Uterus (tissue), 4 donors: ENCODE measurements around the gene PPIC. TPM values are rescaled to one million over a fixed set of nuclear protein-coding genes. Genes with fewer than 3 reads are reported as not detected.

Experiments
- DNase-seq, 2 donors: peaks; one replicate each; pipeline ENCODE4 v3.0.0-alpha.2; 2019 to 2020
- H3K27ac ChIP-seq, 2 donors: fragments of 200-600 bp; sonication (generic); 1 replicate in 1 of 2; 2 replicates in 1 of 2; pipeline ENCODE4 v1.5.1; 2016 to 2018
- H3K27me3 ChIP-seq, 2 donors: fragments of 200-600 bp; sonication (generic); one replicate each; pipeline ENCODE4 v1.5.1; 2018 to 2019; ENCODE audit warnings: control low read depth in 1 of 2
- H3K36me3 ChIP-seq, 2 donors: fragments of 200-600 bp; sonication (generic); one replicate each; pipeline ENCODE4 v1.5.1; 2019; ENCODE audit warnings: control low read depth in 1 of 2
- H3K4me1 ChIP-seq, 2 donors: fragments of 200-600 bp; sonication (generic); one replicate each; pipeline ENCODE4 v1.5.1; 2018 to 2019; ENCODE audit warnings: control low read depth in 1 of 2
- H3K4me3 ChIP-seq, 2 donors: fragments of 200-600 bp; sonication (generic); 1 replicate in 1 of 2; 2 replicates in 1 of 2; pipeline ENCODE4 v1.5.1; 2018 to 2019; ENCODE audit warnings: mild to moderate bottlenecking in 1 of 2
- H3K9me3 ChIP-seq, 2 donors: fragments of 200-600 bp; sonication (generic); one replicate each; pipeline ENCODE4 v1.5.1; 2019; ENCODE audit warnings: control low read depth in 1 of 2
- CTCF ChIP-seq, 4 experiments: fragments of 200-600 bp in 2 of 4; fragments of 450-650 bp in 2 of 4; sonication (generic) in 2 of 4; IDR thresholded peaks; one replicate each; pipeline ENCODE4 v1.5.1; 2016 to 2019; ENCODE audit warnings: antibody characterized with exemption in 4 of 4, mild to moderate bottlenecking in 2 of 4, moderate library complexity in 1 of 4
- POLR2A ChIP-seq, 2 donors: fragments of 450-650 bp; IDR thresholded peaks; one replicate each; pipeline ENCODE4 v1.6.1; 2016; ENCODE audit warnings: antibody characterized with exemption in 2 of 2, mild to moderate bottlenecking in 1 of 2, moderate library complexity in 1 of 2
- intact Hi-C: fragments of 100-400 bp; cut with DNase I; formaldehyde crosslinking; loops from one replicate; pipeline ENCODE4 v1.15.1; 2023; ENCODE audit warnings: low total_unique reads
- total RNA-seq, 4 donors: library from RNA; depleted of rRNA in 3 of 4; stranded (reverse); fragments of >200 nt in 3 of 4; gene quantifications; one replicate each; pipeline versions ENCODE4 v1.1.0 to v1.2.4, GENCODE V29; 2014 to 2023
- donor health status: DM: yes; HTN: yes; CAD: no.

PPIC gene
- total RNA-seq, 4 donors from 2014 or later: 22.3 to 41.7 (median 27.7) TPM

GRCh38 chr5:123000731-123001130 lies 35.8 kb downstream of the PPIC start:
- TF ChIP-seq POLR2A (IDR thresholded peaks at IDR 0.05) (no peak), CTCF (IDR thresholded peaks at IDR 0.05) (no peak)
- Histone ChIP-seq H3K36me3 (no peaks in the 10 kb centered on the region), H3K4me1 (no peaks in the 10 kb centered on the region), H3K27ac (no peak overlapping the region), H3K27me3 (no peaks in the 10 kb centered on the region), H3K4me3 (no peak overlapping the region), H3K9me3 (no peaks in the 10 kb centered on the region)
- no peak for DNase-seq
- intact Hi-C loops: no loop called here

- H3K27me3 ChIP-seq: no peaks in the 10 kb centered on the region
- no peaks in the 10 kb centered on the region for H3K36me3 ChIP-seq
- no peaks in the 10 kb centered on the region for H3K4me1 ChIP-seq
- DNase-seq: no peak
- H3K4me3 ChIP-seq: no peak overlapping the region
- no peaks in the 10 kb centered on the region for H3K9me3 ChIP-seq
- intact Hi-C loops: no loop called here
- TF ChIP-seq CTCF (IDR thresholded peaks at IDR 0.05) (peak in 2 of 4 experiments; percentile 15 to 28), POLR2A (IDR thresholded peaks at IDR 0.05) (no peak)
- no peak overlapping the region for H3K27ac ChIP-seq
These were observed 36.5 kb downstream of the PPIC start for GRCh38 chr5:122999947-123000563.

GRCh38 chr5:122997294-122997693 lies 39.2 kb downstream of the PPIC start:
- no peaks in the 10 kb centered on the region for H3K27me3 ChIP-seq
- no peaks in the 10 kb centered on the region for H3K9me3 ChIP-seq
- intact Hi-C loops: no loop called here
- H3K36me3 ChIP-seq: no peaks in the 10 kb centered on the region
- no peak for DNase-seq
- H3K4me3 ChIP-seq: no peak overlapping the region
- H3K4me1 ChIP-seq: no peaks in the 10 kb centered on the region
- TF ChIP-seq POLR2A (IDR thresholded peaks at IDR 0.05): no peak
- TF ChIP-seq CTCF (IDR thresholded peaks at IDR 0.05): no peak
- no peak overlapping the region for H3K27ac ChIP-seq

GRCh38 chr5:122996091-122996490 lies 40.4 kb downstream of the PPIC start:
- intact Hi-C loops: no loop called here
- H3K4me1 ChIP-seq: no peaks in the 10 kb centered on the region

More at GRCh38 chr5:122996091-122996490, 40.4 kb downstream of the PPIC start:
- no peak for TF ChIP-seq CTCF (IDR thresholded peaks at IDR 0.05)
- no peak for TF ChIP-seq POLR2A (IDR thresholded peaks at IDR 0.05)
- Histone ChIP-seq H3K27me3 (no peaks in the 10 kb centered on the region), H3K27ac (no peak overlapping the region), H3K4me3 (no peak overlapping the region), H3K9me3 (no peaks in the 10 kb centered on the region), H3K36me3 (no peaks in the 10 kb centered on the region)
- no peak for DNase-seq
